Natural killer cell (primary cell): ENCODE measurements around the gene GNAI1. TPM values are rescaled to one million over a fixed set of nuclear protein-coding genes. Genes with fewer than 3 reads are reported as not detected.

ENCODE experiments used
- ATAC-seq, 3 donors: fragments of 150-1000 bp in 2 of 3; fragments of 200-7000 bp in 1 of 3; cut with Tn5 transposase; 1 replicate in 1 of 3; 2 replicates in 2 of 3; pipeline ENCODE4 v1.10.0; 2021; ENCODE audit warnings: mild to moderate bottlenecking in 2 of 3, moderate library complexity in 2 of 3
- DNase-seq, 2 donors: peaks; one replicate each; pipeline versions ENCODE4 v3.0.0 to v3.0.0-alpha.2; 2013 to 2021; ENCODE audit warnings: mixed read lengths in 1 of 2
- H3K27ac ChIP-seq: one replicate; pipeline ENCODE4 v1.5.1; 2013; ENCODE audit warnings: mild to moderate bottlenecking, low read length
- H3K27me3 ChIP-seq: one replicate; pipeline ENCODE4 v1.6.1; 2013; ENCODE audit warnings: low read length; ENCODE audit not compliant: control insufficient read depth, insufficient read depth
- H3K36me3 ChIP-seq: one replicate; pipeline ENCODE4 v1.6.1; 2013; ENCODE audit warnings: low read length; ENCODE audit not compliant: control insufficient read depth, insufficient read depth
- H3K4me1 ChIP-seq: one replicate; pipeline ENCODE4 v1.6.1; 2013; ENCODE audit warnings: low read length; ENCODE audit not compliant: control insufficient read depth, insufficient read depth
- H3K4me3 ChIP-seq: one replicate; pipeline ENCODE4 v1.5.1; 2013; ENCODE audit warnings: low read length
- H3K9me3 ChIP-seq: one replicate; pipeline ENCODE4 v1.6.1; 2013; ENCODE audit warnings: low read length; ENCODE audit not compliant: control insufficient read depth, insufficient read depth
- H3K27ac Mint-ChIP-seq, 2 donors: one replicate each; pipeline ENCODE4 v1.8.0; 2022; ENCODE audit warnings: mild to moderate bottlenecking in 2 of 2, mixed read lengths in 2 of 2, moderate library complexity in 1 of 2
- H3K27me3 Mint-ChIP-seq, 2 donors: one replicate each; pipeline ENCODE4 v1.8.0; 2022; ENCODE audit warnings: low read depth in 2 of 2, mixed read lengths in 2 of 2
- H3K36me3 Mint-ChIP-seq: one replicate; pipeline ENCODE4 v1.8.0; 2022; ENCODE audit warnings: mixed read lengths
- H3K4me1 Mint-ChIP-seq, 2 donors: one replicate each; pipeline ENCODE4 v1.8.0; 2022; ENCODE audit warnings: mixed read lengths in 2 of 2
- H3K4me3 Mint-ChIP-seq: one replicate; pipeline ENCODE4 v1.8.0; 2022; ENCODE audit warnings: mild to moderate bottlenecking, moderate library complexity, mixed read lengths
- H3K9me3 Mint-ChIP-seq, 2 donors: one replicate each; pipeline ENCODE4 v1.8.0; 2022; ENCODE audit warnings: mixed read lengths in 2 of 2
- CTCF ChIP-seq: fragments of 200-600 bp; IDR thresholded peaks from one replicate; pipeline ENCODE4 v1.8.0; 2022; ENCODE audit warnings: antibody characterized with exemption
- WGBS: methylation state at CpG from one replicate; pipeline ENCODE4 v1.1.7; 2013; ENCODE audit warnings: missing lambda C conversion rate; ENCODE audit not compliant: insufficient coverage; 5-methylcytosine and 5-hydroxymethylcytosine counted together
- intact Hi-C: fragments of 100-400 bp; cut with micrococcal nuclease; formaldehyde crosslinking; loops from one replicate; pipeline ENCODE4 v1.14.2; 2022
- total RNA-seq, 4 donors: library from RNA; stranded (reverse); fragments of 120-200 nt in 1 of 4; gene quantifications; one replicate each; pipeline versions ENCODE4 v1.2.3 to v1.2.4, GENCODE V29; 2013 to 2022

The GNAI1 gene
- total RNA-seq, 3 donors from 2014 or later (not counting 1 experiment from before 2014, with no cell fraction given), result 0.59 to 1.1 (median 0.68) TPM

- no peak overlapping the region for H3K27ac ChIP-seq
- no peaks in the 10 kb centered on the region for H3K27me3 Mint-ChIP-seq
- H3K4me3 Mint-ChIP-seq, result no peak overlapping the region
- H3K36me3 ChIP-seq, result no peaks in the 10 kb centered on the region
- no peak overlapping the region for H3K27ac Mint-ChIP-seq
- TF ChIP-seq CTCF, result no peak
- intact Hi-C loops, result loop anchor here (10.0 kb wide), 1 partner anchor 60 kb away; no protein-coding TSS in a partner anchor
- no peaks in the 10 kb centered on the region for H3K36me3 Mint-ChIP-seq
- no peaks in the 10 kb centered on the region for H3K9me3 ChIP-seq
- no peak overlapping the region for H3K4me3 ChIP-seq
- H3K27me3 ChIP-seq, result no peaks in the 10 kb centered on the region
- no peak for ATAC-seq
- H3K4me1 Mint-ChIP-seq, result peaks cover 0 to 9% of the 10 kb centered on the region in 2 donors
- H3K9me3 Mint-ChIP-seq, result peaks cover 7 to 8% of the 10 kb centered on the region in 2 donors
- 58% methylated on average over 4 of the region's 4 CpGs for WGBS
- no peaks in the 10 kb centered on the region for H3K4me1 ChIP-seq
- no peak for DNase-seq
Observed at GRCh38 chr7:80124526-80125264, 9.9 kb upstream of the GNAI1 start.

DNA sequence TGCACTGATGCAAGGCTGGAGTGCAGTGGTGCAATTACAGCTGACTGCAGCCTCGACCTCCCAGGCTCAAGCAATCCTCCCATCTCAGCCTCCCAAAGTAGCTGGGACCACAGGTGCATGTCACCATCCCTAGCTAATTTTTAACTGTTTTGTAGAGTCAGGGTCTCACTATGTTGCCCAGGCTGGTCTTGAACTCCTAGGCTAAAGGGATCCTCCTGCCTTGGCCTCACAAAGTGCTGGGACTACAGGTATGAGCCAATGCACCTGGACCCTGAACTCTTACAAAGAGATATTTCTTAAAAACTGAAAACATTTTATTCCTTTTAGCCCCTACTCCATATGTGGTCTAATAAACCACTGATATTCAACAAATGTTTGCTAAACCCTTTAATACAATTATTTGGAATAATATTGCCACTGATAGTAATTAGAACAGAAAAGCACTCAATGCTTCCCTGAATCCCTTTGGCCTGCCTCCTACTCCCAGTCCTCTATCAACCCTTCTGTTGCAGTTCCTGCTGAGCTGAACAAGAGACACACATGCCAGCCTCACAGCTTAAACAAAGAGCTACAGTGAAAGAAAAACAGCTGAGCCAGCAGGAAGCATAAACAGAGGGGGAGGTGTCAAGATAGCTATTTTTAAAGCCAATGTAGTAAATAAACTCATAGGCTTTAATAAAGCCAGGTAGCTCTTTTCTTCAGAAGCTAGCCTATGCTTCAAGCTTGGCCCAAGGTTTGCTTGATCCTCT lies 7.0 kb upstream of the GNAI1 start:
- no peak overlapping the region for H3K27ac ChIP-seq
- intact Hi-C loops, result loop anchor here (10.0 kb wide), 1 partner anchor 63 kb away; no protein-coding TSS in a partner anchor
- Mint-ChIP-seq H3K27me3 (peaks cover 7 to 9% of the 10 kb centered on the region in 2 donors), H3K9me3 (peaks cover 2 to 3% of the 10 kb centered on the region in 2 donors), H3K4me1 (peaks cover 0 to 9% of the 10 kb centered on the region in 2 donors), H3K36me3 (no peaks in the 10 kb centered on the region), H3K27ac (no peak overlapping the region), H3K4me3 (no peak overlapping the region)
- WGBS, result 67% methylated on average over 1 of the region's 1 CpG
- no peak for DNase-seq
- H3K27me3 ChIP-seq, result no peaks in the 10 kb centered on the region
- H3K9me3 ChIP-seq, result no peaks in the 10 kb centered on the region
- no peak for ATAC-seq
- H3K36me3 ChIP-seq, result no peaks in the 10 kb centered on the region
- TF ChIP-seq CTCF, result no peak
- no peak overlapping the region for H3K4me3 ChIP-seq
- H3K4me1 ChIP-seq, result no peaks in the 10 kb centered on the region

DNA sequence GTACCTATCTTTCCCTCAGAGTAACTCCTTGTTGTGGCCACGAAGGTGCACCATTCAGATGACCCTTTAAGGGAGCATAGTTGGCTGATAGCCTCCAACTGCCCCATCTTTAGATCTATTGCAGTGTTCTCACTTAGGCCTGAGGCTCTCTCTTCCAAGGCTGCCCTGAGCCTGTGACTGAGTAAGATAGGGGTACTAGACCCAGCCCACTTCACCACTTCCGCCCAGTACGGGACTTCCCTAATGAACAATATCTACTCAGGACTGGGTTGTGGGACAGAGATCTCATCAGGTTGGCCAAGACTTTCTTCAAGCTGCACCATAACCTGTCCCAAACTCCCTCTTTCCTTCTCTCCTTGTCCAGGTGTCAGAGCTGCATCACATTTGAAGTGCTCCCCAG lies 5.7 kb upstream of the GNAI1 start:
- H3K4me1 Mint-ChIP-seq, result peaks cover 3 to 9% of the 10 kb centered on the region in 2 donors
- intact Hi-C loops, result loop anchor here (10.0 kb wide), 1 partner anchor 64 kb away; no protein-coding TSS in a partner anchor
- H3K27ac Mint-ChIP-seq, result no peak overlapping the region
- no peaks in the 10 kb centered on the region for H3K4me1 ChIP-seq
- H3K9me3 Mint-ChIP-seq, result peaks cover 2 to 3% of the 10 kb centered on the region in 2 donors
- no peak for TF ChIP-seq CTCF
- H3K27ac ChIP-seq, result no peak overlapping the region
- H3K4me3 ChIP-seq, result no peak overlapping the region
- peaks cover 12 to 20% of the 10 kb centered on the region in 2 donors for H3K27me3 Mint-ChIP-seq
- ATAC-seq, result peak in 2 of 3 donors; percentile 47 to 87
- 79% methylated on average over 3 of the region's 3 CpGs for WGBS
- no peaks in the 10 kb centered on the region for H3K9me3 ChIP-seq
- H3K4me3 Mint-ChIP-seq, result no peak overlapping the region
- DNase-seq, result no peak
- no peaks in the 10 kb centered on the region for H3K36me3 ChIP-seq
- H3K36me3 Mint-ChIP-seq, result peaks cover 4% of the 10 kb centered on the region
- no peaks in the 10 kb centered on the region for H3K27me3 ChIP-seq
